Pancreas (tissue), 10 donors: ENCODE measurements around the gene SLMAP. TPM values are rescaled to one million over a fixed set of nuclear protein-coding genes. Genes with fewer than 3 reads are reported as not detected.

Experiments
- ATAC-seq, 4 donors: fragments of 200-7000 bp; cut with Tn5 transposase; one replicate each; pipeline versions ENCODE4 v1.8.0 to v1.9.1; 2020; ENCODE audit warnings: mild to moderate bottlenecking in 4 of 4, moderate library complexity in 4 of 4
- DNase-seq, 6 donors: peaks; one replicate each; pipeline ENCODE4 v3.0.0-alpha.2; 2020
- FAIRE-seq: peaks from 2 replicates; lab custom pipeline; 2012; peaks lifted over from hg19 to GRCh38; lab: Jason Lieb, UNC
- H3K27ac ChIP-seq, 4 donors: fragments of 200-600 bp; sonication (generic); 1 replicate in 3 of 4; 2 replicates in 1 of 4; pipeline versions ENCODE4 v1.5.0 to v1.8.0; 2020
- H3K27me3 ChIP-seq, 4 donors: fragments of 200-600 bp; one replicate each; pipeline ENCODE4 v1.8.0; 2021
- H3K36me3 ChIP-seq, 3 donors: fragments of 200-600 bp; sonication (generic) in 1 of 3; one replicate each; pipeline versions ENCODE4 v1.5.0 to v1.8.0; 2020 to 2021
- H3K4me1 ChIP-seq, 3 donors: fragments of 200-600 bp; one replicate each; pipeline ENCODE4 v1.8.0; 2021
- H3K4me3 ChIP-seq, 4 donors: fragments of 200-600 bp; sonication (generic) in 2 of 4; one replicate each; pipeline versions ENCODE4 v1.5.0 to v1.8.0; 2020 to 2021
- H3K9me3 ChIP-seq, 4 donors: fragments of 200-600 bp; one replicate each; pipeline ENCODE4 v1.8.0; 2021
- CTCF ChIP-seq, 4 donors: fragments of 200-600 bp; sonication (generic) in 3 of 4; IDR thresholded peaks; one replicate each; pipeline versions ENCODE4 v1.5.0 to v1.8.0; 2021; ENCODE audit warnings: antibody characterized with exemption in 4 of 4
- WGBS, 2 donors: extraction: QIAGEN DNeasy Blood & Tissue Kit; methylation state at CpG; one replicate each; pipeline ENCODE4 v1.1.7; 2013; 5-methylcytosine and 5-hydroxymethylcytosine counted together
- intact Hi-C, 3 donors: fragments of 100-400 bp; cut with DNase I; formaldehyde crosslinking; loops; one replicate each; pipeline versions ENCODE4 v1.11.1 to v1.14.2; 2022
- polyA plus RNA-seq, 2 donors: library from polyadenylated mRNA; stranded (reverse); fragments of 200-250 nt; gene quantifications; one replicate each; pipeline ENCODE4 v1.2.3, GENCODE V29; 2013
- total RNA-seq, 6 donors: library from RNA; stranded (reverse); fragmentation: NEBNext Ultra II Directional in 4 of 6; extraction: Animal tissue kit (Norgen Biotek cat#: 25700) in 4 of 6; gene quantifications; one replicate each; pipeline versions ENCODE4 v1.2.1 to v1.2.4, GENCODE V29; 2021 to 2023
- donor health status: healthy with polysubstance abuse.
- donor health status: DM: no; HTN: no; CAD: no; lungs with moderate emphysema.
- donor health status: DM: no; HTN: no; CAD: no.
- donor health status: control.
- donor health status: control.
- donor health status: Bipolar disorder and iron deficiency.
- donor health status: DM: yes; HTN: yes; CAD: no.
- donor health status: DM: no; HTN: no; CAD: no.
- donor health status: DM: no; HTN: no; CAD: no.
- donor health status: DM: yes; HTN: yes; CAD: no.

The SLMAP gene
- total and polyA plus RNA-seq, 8 donors, result 9.0 to 39.6 (median 22.7) TPM

DNA sequence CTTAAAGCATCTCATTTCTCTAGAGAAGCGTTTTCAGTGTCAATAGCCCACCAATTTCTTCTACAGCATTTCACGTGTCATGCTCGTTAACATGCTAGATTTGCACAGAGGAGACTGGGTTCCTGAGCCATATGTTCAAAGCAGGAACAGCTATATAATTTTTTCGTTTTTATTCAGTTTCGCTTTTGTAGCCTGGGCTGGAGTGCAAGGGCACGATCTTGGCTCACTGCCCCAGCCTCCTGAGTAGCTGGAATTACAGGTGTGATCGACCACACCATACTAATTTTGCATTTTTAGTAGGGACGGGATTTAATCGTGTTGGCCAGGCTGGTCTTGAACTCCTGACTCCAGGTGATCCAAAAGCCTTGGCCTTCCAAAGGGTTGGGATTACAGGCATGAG lies 6.6 kb upstream of the SLMAP start:
- no peak for TF ChIP-seq CTCF (IDR thresholded peaks at IDR 0.05)
- H3K27ac ChIP-seq, result no peak overlapping the region
- DNase-seq (no peak), FAIRE-seq (no peak), ATAC-seq (no peak)
- intact Hi-C loops, result no loop called here
- no peak overlapping the region for H3K4me3 ChIP-seq
- H3K36me3 ChIP-seq, result no peaks in the 10 kb centered on the region
- H3K27me3 ChIP-seq, result no peaks in the 10 kb centered on the region
- H3K4me1 ChIP-seq, result no peaks in the 10 kb centered on the region
- no peaks in the 10 kb centered on the region for H3K9me3 ChIP-seq
- WGBS, 2 donors, result 82 to 91% methylated on average over 9 of the region's 9 CpGs

- H3K4me3 ChIP-seq, result no peak overlapping the region
- FAIRE-seq (no peak), ATAC-seq (peak in 1 of 4 donors; percentile 9), DNase-seq (peak in 1 of 6 donors; percentile 28)
- no peaks in the 10 kb centered on the region for H3K27me3 ChIP-seq
- no peaks in the 10 kb centered on the region for H3K36me3 ChIP-seq
- H3K27ac ChIP-seq, result peak overlapping the region in 3 of 4 donors; percentile 1 to 53 (median 48)
- no peak for TF ChIP-seq CTCF (IDR thresholded peaks at IDR 0.05)
- no peaks in the 10 kb centered on the region for H3K4me1 ChIP-seq
- no peaks in the 10 kb centered on the region for H3K9me3 ChIP-seq
- intact Hi-C loops, result no loop called here
Observed at GRCh38 chr3:57752307-57752706, 3.8 kb upstream of the SLMAP start.

DNA sequence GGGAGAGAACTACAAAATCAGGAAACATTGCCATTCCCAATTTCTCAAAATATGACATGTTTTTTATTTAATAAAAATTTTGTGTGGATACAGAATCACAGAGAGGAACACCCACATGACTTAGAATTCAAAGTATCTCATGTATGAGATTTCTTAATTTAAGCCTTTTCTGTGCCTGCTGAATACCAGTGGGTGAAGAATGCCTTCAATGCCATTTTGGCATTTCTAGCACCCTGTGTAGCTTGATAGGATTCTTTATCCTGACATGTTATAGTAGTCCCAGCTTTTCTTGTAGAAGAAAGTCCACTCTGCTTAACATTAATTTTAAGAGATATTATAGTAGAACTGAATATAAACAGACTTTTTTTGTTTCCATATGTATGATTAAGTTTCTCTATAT lies 3.1 kb upstream of the SLMAP start:
- FAIRE-seq, result no peak
- TF ChIP-seq CTCF (IDR thresholded peaks at IDR 0.05), result no peak
- Histone ChIP-seq H3K4me1 (peaks cover 0 to 4% (median 0%) of the 10 kb centered on the region in 3 donors), H3K9me3 (no peaks in the 10 kb centered on the region), H3K27me3 (no peaks in the 10 kb centered on the region), H3K27ac (peak overlapping the region in 2 of 4 donors; percentile 48 to 53), H3K36me3 (no peaks in the 10 kb centered on the region), H3K4me3 (no peak overlapping the region)
- DNase-seq, result no peak
- ATAC-seq, result no peak
- intact Hi-C loops, result no loop called here

DNA sequence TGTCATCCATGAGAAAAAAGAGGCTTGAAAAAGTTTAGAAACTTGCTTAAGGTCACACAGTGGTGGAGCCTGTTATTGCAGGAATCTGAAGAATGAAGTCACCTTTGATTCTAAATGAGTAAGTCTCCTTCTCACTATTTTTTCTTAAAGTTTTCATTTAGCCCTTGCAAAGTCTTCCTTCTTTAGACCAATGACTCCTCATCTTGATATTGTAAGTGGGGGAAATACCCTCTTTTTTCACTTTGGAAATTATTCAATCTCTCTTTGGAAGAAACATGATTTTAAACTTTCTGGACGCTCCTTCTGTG lies 787 bp upstream of the SLMAP start:
- Histone ChIP-seq H3K27ac (peak overlapping the region; percentile 53 to 91 (median 82)), H3K36me3 (no peaks in the 10 kb centered on the region), H3K27me3 (no peaks in the 10 kb centered on the region), H3K9me3 (no peaks in the 10 kb centered on the region), H3K4me1 (peaks cover 0 to 24% (median 15%) of the 10 kb centered on the region in 3 donors), H3K4me3 (peak overlapping the region; percentile 58 to 94 (median 86))
- ATAC-seq (peak; percentile 6 to 26 (median 21)), FAIRE-seq (no peak), DNase-seq (no peak)
- WGBS, 2 donors, result 0 to 3% methylated on average over 1 of the region's 1 CpG
- TF ChIP-seq CTCF (IDR thresholded peaks at IDR 0.05), result peak in 1 of 4 donors; percentile 25
- intact Hi-C loops, result no loop called here

DNA sequence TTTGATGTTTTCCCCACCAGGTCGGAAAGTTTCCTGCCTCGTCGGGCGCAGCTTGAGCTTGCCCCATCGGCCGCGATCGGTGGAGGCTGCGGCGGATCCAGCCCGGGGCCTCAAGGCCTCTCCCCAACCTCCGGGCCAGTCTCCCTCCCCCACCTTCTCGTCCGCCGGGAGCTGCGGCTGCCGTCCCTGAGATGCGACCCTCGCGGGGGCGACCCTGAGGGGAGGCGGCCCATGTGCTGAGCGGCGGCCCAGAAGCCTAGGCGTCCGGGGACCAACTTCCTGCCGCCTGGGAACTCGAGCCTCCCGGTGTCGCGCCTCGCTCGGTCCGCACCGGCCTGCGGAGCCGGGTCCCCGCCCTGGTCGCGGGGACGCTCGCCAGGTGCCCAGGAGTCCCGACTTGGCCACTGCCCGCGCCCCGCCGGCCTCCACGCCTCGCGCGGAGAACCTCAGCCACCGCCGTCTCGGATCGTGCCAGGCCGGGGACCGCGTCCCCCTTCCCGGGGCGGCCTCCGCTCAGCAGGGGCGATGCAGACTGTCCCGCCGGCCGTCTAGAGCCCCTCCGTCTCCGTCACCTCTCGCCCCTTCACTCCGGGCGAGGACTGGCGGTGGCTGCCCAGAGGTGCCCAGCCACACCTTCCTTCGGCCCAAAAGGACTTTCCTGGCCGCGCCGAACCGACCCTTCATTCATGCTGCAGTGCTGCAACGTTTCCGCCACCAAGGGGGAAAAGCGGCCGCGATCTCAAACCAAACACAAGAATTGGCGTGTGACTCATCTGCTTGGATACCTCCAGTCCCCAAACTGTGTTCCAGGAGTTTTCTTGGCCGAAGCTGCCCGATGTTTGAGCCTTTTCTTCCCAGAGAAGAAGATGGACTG lies 656 bp downstream of the SLMAP start:
- H3K36me3 ChIP-seq, result no peaks in the 10 kb centered on the region
- FAIRE-seq (no peak), DNase-seq (peak; percentile 39 to 83 (median 58)), ATAC-seq (peak; percentile 42 to 59 (median 52))
- peak overlapping the region; percentile 53 to 91 (median 82) for H3K27ac ChIP-seq
- TF ChIP-seq CTCF (IDR thresholded peaks at IDR 0.05), result no peak
- 0% methylated on average over 57 to 84 of the region's 84 CpGs for WGBS, 2 donors
- peaks cover 0 to 24% (median 15%) of the 10 kb centered on the region in 3 donors for H3K4me1 ChIP-seq
- H3K4me3 ChIP-seq, result peak overlapping the region; percentile 58 to 94 (median 86)
- H3K27me3 ChIP-seq, result no peaks in the 10 kb centered on the region
- H3K9me3 ChIP-seq, result no peaks in the 10 kb centered on the region
- intact Hi-C loops, result no loop called here
